Spleen (tissue), 11 donors: ENCODE measurements around the gene SDCBP2. TPM values are rescaled to one million over a fixed set of nuclear protein-coding genes. Genes with fewer than 3 reads are reported as not detected.

Experiments
- DNase-seq: peaks from one replicate; pipeline ENCODE4 v3.0.0-alpha.2; 2020
- H3K27ac ChIP-seq, 8 donors: fragments of 200-600 bp; sonication (generic) in 7 of 8; 1 replicate in 4 of 8; 2 replicates in 4 of 8; pipeline versions ENCODE4 v1.5.0 to v1.8.0; 2016 to 2021; ENCODE audit warnings: inconsistent platforms in 4 of 8, mild to moderate bottlenecking in 4 of 8, moderate library complexity in 1 of 8
- H3K27me3 ChIP-seq, 7 donors: fragments of 200-600 bp; sonication (generic) in 6 of 7; replicated peaks in 1 of 7; 1 replicate in 4 of 7; 2 replicates in 3 of 7; pipeline versions ENCODE4 v1.5.0 to v1.8.0; 2016 to 2021; ENCODE audit warnings: inconsistent platforms in 3 of 7, mild to moderate bottlenecking in 1 of 7
- H3K36me3 ChIP-seq, 6 donors: fragments of 200-600 bp; sonication (generic) in 5 of 6; 1 replicate in 4 of 6; 2 replicates in 2 of 6; pipeline versions ENCODE4 v1.5.0 to v1.8.0; 2016 to 2021; ENCODE audit warnings: inconsistent platforms in 2 of 6
- H3K4me1 ChIP-seq, 6 donors: fragments of 200-600 bp; sonication (generic) in 5 of 6; 1 replicate in 3 of 6; 2 replicates in 3 of 6; pipeline versions ENCODE4 v1.5.0 to v1.8.0; 2016 to 2021; ENCODE audit warnings: inconsistent platforms in 3 of 6
- H3K4me3 ChIP-seq, 8 donors: fragments of 200-600 bp; sonication (generic) in 7 of 8; 1 replicate in 4 of 8; 2 replicates in 4 of 8; pipeline versions ENCODE4 v1.5.0 to v1.8.0; 2016 to 2021; ENCODE audit warnings: inconsistent platforms in 4 of 8, mild to moderate bottlenecking in 4 of 8, moderate library complexity in 2 of 8
- H3K9me3 ChIP-seq, 8 donors: fragments of 200-600 bp; sonication (generic) in 7 of 8; 1 replicate in 4 of 8; 2 replicates in 4 of 8; pipeline versions ENCODE4 v1.5.0 to v1.8.0; 2016 to 2021; ENCODE audit warnings: inconsistent platforms in 4 of 8
- CTCF ChIP-seq, 11 experiments: fragments of 200-600 bp in 7 of 11; fragments of 450-650 bp in 4 of 11; sonication (generic) in 4 of 11; IDR thresholded peaks in 8 of 11; conservative IDR thresholded peaks in 3 of 11; 1 replicate in 7 of 11; 2 replicates in 4 of 11; pipeline versions ENCODE4 v1.4.0 to v1.8.0; 2016 to 2021; ENCODE audit warnings: antibody characterized with exemption in 11 of 11, inconsistent platforms in 4 of 11, mild to moderate bottlenecking in 1 of 11
- POLR2A ChIP-seq, 3 donors: fragments of 450-650 bp; IDR thresholded peaks; one replicate each; pipeline ENCODE4 v1.5.1; 2017; ENCODE audit warnings: antibody characterized with exemption in 3 of 3, mild to moderate bottlenecking in 1 of 3
- POLR2AphosphoS5 ChIP-seq, 3 donors: sonication (generic); formaldehyde crosslinking; IDR thresholded peaks; one replicate each; pipeline ENCODE4 v1.5.1; 2017; ENCODE audit warnings: antibody characterized with exemption in 3 of 3
- WGBS, 5 donors: extraction: QIAGEN DNeasy Blood & Tissue Kit in 3 of 5; methylation state at CpG; one replicate each; pipeline versions ENCODE4 v1.1.5 to v1.1.7; 2013 to 2018; 5-methylcytosine and 5-hydroxymethylcytosine counted together
- intact Hi-C: fragments of 100-400 bp; cut with DNase I; formaldehyde crosslinking; loops from one replicate; pipeline ENCODE4 v1.15.0; 2023; ENCODE audit warnings: low total_unique reads
- polyA plus RNA-seq, 3 donors: library from polyadenylated mRNA; stranded (reverse); fragments of 200-250 nt; gene quantifications; one replicate each; pipeline ENCODE4 v1.2.1, GENCODE V29; 2013
- total RNA-seq, 7 donors: library from RNA; depleted of rRNA in 3 of 7; stranded (reverse); fragments of >200 nt in 3 of 7; fragmentation: NEBNext Ultra II Directional in 4 of 7; extraction: Animal tissue kit (Norgen Biotek cat#: 25700) in 4 of 7; gene quantifications; one replicate each; pipeline versions ENCODE4 v1.1.0 to v1.2.1, GENCODE V29; 2016 to 2021
- donor health status: healthy with polysubstance abuse.
- donor health status: DM: no; HTN: no; CAD: no; lungs with moderate emphysema.
- donor health status: DM: no; HTN: no; CAD: no.
- donor health status: Bipolar disorder and iron deficiency.
- donor health status: healthy.
- donor health status: DM: no; HTN: no; CAD: no.
- donor health status: DM: yes; HTN: yes; CAD: no.

Gene SDCBP2
- total and polyA plus RNA-seq, 10 donors: 2.0 to 7.1 (median 3.3) TPM

- H3K4me1 ChIP-seq: peaks cover 30 to 88% (median 63%) of the 10 kb centered on the region in 6 donors
- H3K36me3 ChIP-seq: peaks cover 0 to 46% (median 0%) of the 10 kb centered on the region in 6 donors
- WGBS, 5 donors: 93 to 97% (median 95%) methylated on average over 6 of the region's 6 CpGs
- H3K27ac ChIP-seq: peak overlapping the region in 2 of 8 donors; percentile 94 to 99
- H3K4me3 ChIP-seq: no peak overlapping the region
- no peaks in the 10 kb centered on the region for H3K9me3 ChIP-seq
- no peaks in the 10 kb centered on the region for H3K27me3 ChIP-seq
- DNase-seq: peak; percentile 24
- intact Hi-C loops: no loop called here
- no peak for TF ChIP-seq POLR2A (IDR thresholded peaks at IDR 0.05)
- no peak for TF ChIP-seq CTCF (IDR thresholded peaks at IDR 0.05 in 8 of 11, conservative IDR thresholded peaks at IDR 0.05 in 3 of 11)
- TF ChIP-seq POLR2AphosphoS5 (IDR thresholded peaks at IDR 0.05): no peak
Measured at GRCh38 chr20:1331801-1332453, 3.0 kb upstream of the SDCBP2 start.

- Histone ChIP-seq H3K36me3 (peaks cover 0 to 46% (median 0%) of the 10 kb centered on the region in 6 donors), H3K27ac (peak overlapping the region in 5 of 8 donors; percentile 17 to 99 (median 97)), H3K27me3 (no peaks in the 10 kb centered on the region), H3K4me1 (peaks cover 33 to 88% (median 63%) of the 10 kb centered on the region in 6 donors), H3K9me3 (no peaks in the 10 kb centered on the region), H3K4me3 (no peak overlapping the region)
- intact Hi-C loops: no loop called here
- TF ChIP-seq CTCF (IDR thresholded peaks at IDR 0.05 in 8 of 11, conservative IDR thresholded peaks at IDR 0.05 in 3 of 11) (no peak), POLR2AphosphoS5 (IDR thresholded peaks at IDR 0.05) (no peak)
- 91 to 100% (median 96%) methylated on average over 2 of the region's 2 CpGs for WGBS, 5 donors
- DNase-seq: peak; percentile 48
Measured at GRCh38 chr20:1331101-1331500, 2.2 kb upstream of the SDCBP2 start.

GRCh38 chr20:1330075-1330830 is 1.3 kb upstream of the SDCBP2 start:
- Histone ChIP-seq H3K4me3 (no peak overlapping the region), H3K9me3 (no peaks in the 10 kb centered on the region), H3K36me3 (peaks cover 0 to 46% (median 0%) of the 10 kb centered on the region in 6 donors), H3K27ac (peak overlapping the region; percentile 42 to 99 (median 97)), H3K27me3 (no peaks in the 10 kb centered on the region), H3K4me1 (peaks cover 34 to 86% (median 64%) of the 10 kb centered on the region in 6 donors)
- intact Hi-C loops: no loop called here
- DNase-seq: peak; percentile 80
- WGBS, 5 donors: 57 to 75% (median 72%) methylated on average over 6 of the region's 6 CpGs
- TF ChIP-seq CTCF (IDR thresholded peaks at IDR 0.05 in 8 of 11, conservative IDR thresholded peaks at IDR 0.05 in 3 of 11) (no peak), POLR2AphosphoS5 (IDR thresholded peaks at IDR 0.05) (peak in 2 of 3 donors; percentile 43 to 47), POLR2A (IDR thresholded peaks at IDR 0.05) (no peak)
